ENCODE measurements around the gene ADAMTS13. TPM values are rescaled to one million over a fixed set of nuclear protein-coding genes. Genes with fewer than 3 reads are reported as not detected.

Gene ADAMTS13
- total RNA-seq, 1 experiment from 2014 or later: 12.0 TPM

GRCh38 chr9:133429641-133430161, 7.5 kb downstream of the ADAMTS13 start (continued):
- TF ChIP-seq RELA (CRISPR knock-in tag; IDR thresholded peaks at IDR 0.05; ENCODE audit: borderline replicate concordance) (peak; percentile 86; the same call in 1 of the 2 replicates), SP1 (CRISPR knock-in tag; conservative IDR thresholded peaks at IDR 0.05) (no peak; the same call in 1 of the 2 replicates), CDX4 (CRISPR knock-in tag; IDR thresholded peaks at IDR 0.05; ENCODE audit: borderline replicate concordance) (no peak), ZNF263 (CRISPR knock-in tag; IDR thresholded peaks at IDR 0.05; ENCODE audit: low read depth) (no peak), ATF2 (CRISPR knock-in tag; IDR thresholded peaks at IDR 0.05; ENCODE audit: borderline replicate concordance, low read depth) (0 out of 2 replicates have a peak, but pooled peaks have one; percentile 14), NR2C2 (CRISPR knock-in tag; IDR thresholded peaks at IDR 0.05) (no peak)

DNA sequence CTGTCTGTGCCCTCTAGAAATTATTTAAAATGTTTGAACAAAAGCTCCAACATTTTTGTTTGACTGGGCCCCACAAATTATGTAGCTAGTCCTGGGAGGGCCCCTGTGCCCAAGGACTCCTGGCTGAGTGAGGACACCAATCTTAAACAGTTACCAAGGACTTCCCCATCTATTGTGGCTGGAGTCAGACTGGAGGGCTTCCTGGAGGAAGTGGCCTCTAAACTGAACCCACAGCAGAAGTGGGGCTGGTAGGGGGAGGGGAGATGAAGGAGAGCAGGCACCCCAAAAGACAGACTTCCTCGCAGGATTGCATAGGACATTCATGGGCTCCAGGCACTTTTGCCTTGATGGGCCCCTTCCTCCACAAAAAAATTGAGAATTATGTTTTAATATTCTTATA, 8.1 kb downstream of the ADAMTS13 start:
- Mint-ChIP-seq H3K36me3 (peaks cover 10% of the 10 kb centered on the region), H3K4me1 (peaks cover 3% of the 10 kb centered on the region; the same call in 1 of the 2 replicates), H3K27ac (no peak overlapping the region), H3K4me3 (peak overlapping the region; percentile 51), H3K27me3 (ENCODE audit: low read depth) (peaks cover 20% of the 10 kb centered on the region), H3K9me3 (peaks cover 8% of the 10 kb centered on the region)
- ChIA-PET CTCF (interaction anchor here (0.8 to 1.6 kb wide), 6 partner anchors 8 to 244 kb away, joined by 3 to 16 read pairs (median 4); partner anchors contain the start of gene CACFD1), POLR2A (interaction anchor here (0.7 to 1.0 kb wide), 4 partner anchors 12 to 367 kb away, joined by 3 to 4 read pairs (median 4); partner anchors contain the start of genes CACFD1 and SURF1)
- DNase-seq (ENCODE audit: low spot score) (no peak), ATAC-seq (no peak)
- TF ChIP-seq, protein P1, sequence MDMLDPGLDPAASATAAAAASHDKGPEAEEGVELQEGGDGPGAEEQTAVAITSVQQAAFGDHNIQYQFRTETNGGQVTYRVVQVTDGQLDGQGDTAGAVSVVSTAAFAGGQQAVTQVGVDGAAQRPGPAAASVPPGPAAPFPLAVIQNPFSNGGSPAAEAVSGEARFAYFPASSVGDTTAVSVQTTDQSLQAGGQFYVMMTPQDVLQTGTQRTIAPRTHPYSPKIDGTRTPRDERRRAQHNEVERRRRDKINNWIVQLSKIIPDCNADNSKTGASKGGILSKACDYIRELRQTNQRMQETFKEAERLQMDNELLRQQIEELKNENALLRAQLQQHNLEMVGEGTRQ (CRISPR knock-in tag; IDR thresholded peaks at IDR 0.05): no peak
- TF ChIP-seq FOXJ3 (CRISPR knock-in tag; IDR thresholded peaks at IDR 0.05; ENCODE audit: borderline replicate concordance) (no peak), CREB1 (CRISPR knock-in tag; IDR thresholded peaks at IDR 0.05) (no peak), NR2C2 (CRISPR knock-in tag; IDR thresholded peaks at IDR 0.05) (no peak), ELF4 (CRISPR knock-in tag; IDR thresholded peaks at IDR 0.05; ENCODE audit: low read depth) (no peak), ATF2 (CRISPR knock-in tag; IDR thresholded peaks at IDR 0.05; ENCODE audit: borderline replicate concordance, low read depth) (no peak), TCF7 (CRISPR knock-in tag; IDR thresholded peaks at IDR 0.05; ENCODE audit: low read depth) (no peak), ZNF121 (CRISPR knock-in tag; IDR thresholded peaks at IDR 0.05) (no peak), HMGA2 (CRISPR knock-in tag; IDR thresholded peaks at IDR 0.05) (no peak), NFYB (CRISPR knock-in tag; conservative IDR thresholded peaks at IDR 0.05; ENCODE audit: low read depth) (no peak), NFATC4 (CRISPR knock-in tag; IDR thresholded peaks at IDR 0.05) (no peak), ZSCAN18 (CRISPR knock-in tag; IDR thresholded peaks at IDR 0.05) (no peak), SMAD3 (CRISPR knock-in tag; IDR thresholded peaks at IDR 0.05; ENCODE audit: borderline replicate concordance) (no peak), ZNF671 (CRISPR knock-in tag; IDR thresholded peaks at IDR 0.05) (no peak)
- TF ChIP-seq, protein P2, sequence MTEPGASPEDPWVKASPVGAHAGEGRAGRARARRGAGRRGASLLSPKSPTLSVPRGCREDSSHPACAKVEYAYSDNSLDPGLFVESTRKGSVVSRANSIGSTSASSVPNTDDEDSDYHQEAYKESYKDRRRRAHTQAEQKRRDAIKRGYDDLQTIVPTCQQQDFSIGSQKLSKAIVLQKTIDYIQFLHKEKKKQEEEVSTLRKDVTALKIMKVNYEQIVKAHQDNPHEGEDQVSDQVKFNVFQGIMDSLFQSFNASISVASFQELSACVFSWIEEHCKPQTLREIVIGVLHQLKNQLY (CRISPR knock-in tag; IDR thresholded peaks at IDR 0.05): no peak
- TF ChIP-seq, protein P3, sequence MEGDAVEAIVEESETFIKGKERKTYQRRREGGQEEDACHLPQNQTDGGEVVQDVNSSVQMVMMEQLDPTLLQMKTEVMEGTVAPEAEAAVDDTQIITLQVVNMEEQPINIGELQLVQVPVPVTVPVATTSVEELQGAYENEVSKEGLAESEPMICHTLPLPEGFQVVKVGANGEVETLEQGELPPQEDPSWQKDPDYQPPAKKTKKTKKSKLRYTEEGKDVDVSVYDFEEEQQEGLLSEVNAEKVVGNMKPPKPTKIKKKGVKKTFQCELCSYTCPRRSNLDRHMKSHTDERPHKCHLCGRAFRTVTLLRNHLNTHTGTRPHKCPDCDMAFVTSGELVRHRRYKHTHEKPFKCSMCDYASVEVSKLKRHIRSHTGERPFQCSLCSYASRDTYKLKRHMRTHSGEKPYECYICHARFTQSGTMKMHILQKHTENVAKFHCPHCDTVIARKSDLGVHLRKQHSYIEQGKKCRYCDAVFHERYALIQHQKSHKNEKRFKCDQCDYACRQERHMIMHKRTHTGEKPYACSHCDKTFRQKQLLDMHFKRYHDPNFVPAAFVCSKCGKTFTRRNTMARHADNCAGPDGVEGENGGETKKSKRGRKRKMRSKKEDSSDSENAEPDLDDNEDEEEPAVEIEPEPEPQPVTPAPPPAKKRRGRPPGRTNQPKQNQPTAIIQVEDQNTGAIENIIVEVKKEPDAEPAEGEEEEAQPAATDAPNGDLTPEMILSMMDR (IDR thresholded peaks at IDR 0.05): no peak
